DMS114 treated with DMSO at 0.1 percent for 48 hours (cell line): ENCODE measurements around the gene OR13C2.
"Not testable (repeated sequence)": the region's sequence is repeated elsewhere in the genome, so short reads cannot be mapped to it uniquely, and the experiment has no call there.

Source experiments
- DNase-seq: peaks from one replicate; lab custom pipeline; 2025; ENCODE audit not compliant: unreplicated experiment; lab: John Stamatoyannopoulos, UW

OR13C2 gene

GRCh38 chr9:104605527-104605926 lies at the start of gene OR13C2:
Gene OR13C2 (minus strand): TSS chr9:104605627. CDS start chr9:104605627, 0 bp downstream.
- DNase-seq = not testable (repeated sequence)

GRCh38 chr9:104635456-104635855 lies 30.0 kb upstream of the OR13C2 start:
- no peak for DNase-seq

GRCh38 chr9:104633976-104634520 lies 28.6 kb upstream of the OR13C2 start:
- no peak for DNase-seq

GRCh38 chr9:104625964-104626363 lies 20.5 kb upstream of the OR13C2 start:
- DNase-seq = not testable (repeated sequence)

- no peak for DNase-seq
Observed at GRCh38 chr9:104618104-104618503, 12.7 kb upstream of the OR13C2 start, which contains the start of gene OR13C9. Gene OR13C9 (minus strand): TSS chr9:104618204. CDS start chr9:104618204, 0 bp downstream.

GRCh38 chr9:104617418-104617817 lies 12.0 kb upstream of the OR13C2 start:
- DNase-seq = no peak

- no peak for DNase-seq
Observed at GRCh38 chr9:104611213-104611612, 5.8 kb upstream of the OR13C2 start.

GRCh38 chr9:104608336-104608735 lies 2.9 kb upstream of the OR13C2 start:
- DNase-seq = no peak

GRCh38 chr9:104606152-104606551 lies 725 bp upstream of the OR13C2 start:
- no peak for DNase-seq

GRCh38 chr9:104604801-104605200 lies 626 bp downstream of the OR13C2 start:
- DNase-seq = no peak

- DNase-seq = not testable (repeated sequence)
Observed at GRCh38 chr9:104599313-104599712, 6.1 kb downstream of the OR13C2 start, which contains the start of gene OR13C5. Gene OR13C5 (minus strand): TSS chr9:104599413. CDS start chr9:104599413, 0 bp downstream.

- DNase-seq = not testable (repeated sequence)
Observed at GRCh38 chr9:104598749-104599148, 6.7 kb downstream of the OR13C2 start.

GRCh38 chr9:104589626-104590025 lies 15.8 kb downstream of the OR13C2 start:
- no peak for DNase-seq

GRCh38 chr9:104586496-104587180 lies 18.8 kb downstream of the OR13C2 start:
- no peak for DNase-seq

GRCh38 chr9:104580562-104580961 lies 24.9 kb downstream of the OR13C2 start:
- DNase-seq = no peak

GRCh38 chr9:104577263-104577662 lies 28.2 kb downstream of the OR13C2 start:
- no peak for DNase-seq

GRCh38 chr9:104575456-104575855 lies 30.0 kb downstream of the OR13C2 start:
- no peak for DNase-seq

- no peak for DNase-seq
Observed at GRCh38 chr9:104572612-104573011, 32.8 kb downstream of the OR13C2 start.

GRCh38 chr9:104568868-104569267 lies 36.6 kb downstream of the OR13C2 start, which contains the start of gene OR13C8:
Gene OR13C8 (plus strand): TSS chr9:104569168. CDS start chr9:104569168, 0 bp downstream.
- no peak for DNase-seq

GRCh38 chr9:104564358-104564757 lies 41.1 kb downstream of the OR13C2 start:
- no peak for DNase-seq

GRCh38 chr9:104556830-104557634 lies 48.4 kb downstream of the OR13C2 start:
- no peak for DNase-seq

- DNase-seq = no peak
Observed at GRCh38 chr9:104555521-104555920, 49.9 kb downstream of the OR13C2 start.
